HUES6 (cell line): ENCODE measurements around the gene FZD2.
"Not testable (repeated sequence)": the region's sequence is repeated elsewhere in the genome, so short reads cannot be mapped to it uniquely, and the experiment has no call there.

ENCODE experiments used
- H3K27ac ChIP-seq: 2 replicates; pipeline ENCODE4 v1.7.0; 2013; ENCODE audit warnings: low read depth, mild to moderate bottlenecking, low read length, inconsistent platforms
- H3K27me3 ChIP-seq: 2 replicates; pipeline ENCODE4 v1.6.1; 2013; ENCODE audit warnings: low read length; ENCODE audit not compliant: control insufficient read depth, insufficient read depth
- H3K36me3 ChIP-seq: 2 replicates; pipeline ENCODE4 v1.6.1; 2013; ENCODE audit warnings: low read length; ENCODE audit not compliant: control insufficient read depth, insufficient read depth
- H3K4me1 ChIP-seq: 2 replicates; pipeline ENCODE4 v1.6.1; 2013; ENCODE audit warnings: low read length; ENCODE audit not compliant: control insufficient read depth, insufficient read depth
- H3K4me3 ChIP-seq: 2 replicates; pipeline ENCODE4 v1.5.1; 2013; ENCODE audit warnings: low read depth, low read length
- H3K9ac ChIP-seq: one replicate; pipeline ENCODE4 v1.6.1; 2013; ENCODE audit warnings: mild to moderate bottlenecking, low read length
- H3K9me3 ChIP-seq: 2 replicates; pipeline ENCODE4 v1.6.1; 2013; ENCODE audit warnings: low read depth, low read length; ENCODE audit not compliant: control insufficient read depth, insufficient read depth

FZD2 gene

GRCh38 chr17:44587339-44587738, 30.1 kb downstream of the FZD2 start:
- Histone ChIP-seq H3K27me3 (no peaks in the 10 kb centered on the region), H3K4me1 (peaks cover 7% of the 10 kb centered on the region; the same call in 1 of the 2 replicates), H3K9ac (no peak overlapping the region), H3K27ac (no peak overlapping the region; the same call in 1 of the 2 replicates), H3K36me3 (no peaks in the 10 kb centered on the region), H3K4me3 (no peak overlapping the region), H3K9me3 (no peaks in the 10 kb centered on the region)

GRCh38 chr17:44589316-44590071, 32.2 kb downstream of the FZD2 start:
- no peaks in the 10 kb centered on the region for H3K9me3 ChIP-seq
- no peaks in the 10 kb centered on the region for H3K27me3 ChIP-seq
- no peak overlapping the region for H3K9ac ChIP-seq
- H3K4me3 ChIP-seq: no peak overlapping the region
- H3K27ac ChIP-seq: no peak overlapping the region
- no peaks in the 10 kb centered on the region for H3K36me3 ChIP-seq
- H3K4me1 ChIP-seq: peaks cover 7% of the 10 kb centered on the region; the same call in 1 of the 2 replicates

GRCh38 chr17:44590072-44590462, 32.8 kb downstream of the FZD2 start:
- H3K36me3 ChIP-seq, H3K27ac ChIP-seq, H3K9me3 ChIP-seq, H3K9ac ChIP-seq, H3K4me1 ChIP-seq, H3K27me3 ChIP-seq, H3K4me3 ChIP-seq: not testable (repeated sequence)

- H3K9ac ChIP-seq, H3K4me3 ChIP-seq, H3K4me1 ChIP-seq, H3K27ac ChIP-seq, H3K9me3 ChIP-seq, H3K27me3 ChIP-seq, H3K36me3 ChIP-seq: not testable (repeated sequence)
These were observed 33.5 kb downstream of the FZD2 start for GRCh38 chr17:44590762-44591161.

- Histone ChIP-seq H3K36me3 (no peaks in the 10 kb centered on the region), H3K4me3 (no peak overlapping the region), H3K27ac (no peak overlapping the region), H3K4me1 (peaks cover 3% of the 10 kb centered on the region; the same call in 1 of the 2 replicates), H3K27me3 (no peaks in the 10 kb centered on the region), H3K9ac (no peak overlapping the region), H3K9me3 (no peaks in the 10 kb centered on the region)
These were observed 33.9 kb downstream of the FZD2 start for GRCh38 chr17:44591206-44591605.

- no peaks in the 10 kb centered on the region for H3K36me3 ChIP-seq
- no peak overlapping the region for H3K4me3 ChIP-seq
- no peaks in the 10 kb centered on the region for H3K4me1 ChIP-seq
- no peak overlapping the region for H3K27ac ChIP-seq
- no peak overlapping the region for H3K9ac ChIP-seq
- no peaks in the 10 kb centered on the region for H3K9me3 ChIP-seq
- H3K27me3 ChIP-seq: no peaks in the 10 kb centered on the region
These were observed 35.9 kb downstream of the FZD2 start for GRCh38 chr17:44593156-44593555.

GRCh38 chr17:44595216-44595775, 38.0 kb downstream of the FZD2 start:
- H3K4me3 ChIP-seq: no peak overlapping the region
- H3K27ac ChIP-seq: no peak overlapping the region
- H3K36me3 ChIP-seq: no peaks in the 10 kb centered on the region
- H3K27me3 ChIP-seq: no peaks in the 10 kb centered on the region
- H3K9me3 ChIP-seq: no peaks in the 10 kb centered on the region
- H3K4me1 ChIP-seq: peaks cover 19% of the 10 kb centered on the region
- no peak overlapping the region for H3K9ac ChIP-seq

GRCh38 chr17:44598329-44598728, 41.0 kb downstream of the FZD2 start:
- no peak overlapping the region for H3K9ac ChIP-seq
- H3K27ac ChIP-seq: no peak overlapping the region
- peaks cover 21% of the 10 kb centered on the region for H3K4me1 ChIP-seq
- H3K4me3 ChIP-seq: no peak overlapping the region
- H3K36me3 ChIP-seq: no peaks in the 10 kb centered on the region
- no peaks in the 10 kb centered on the region for H3K9me3 ChIP-seq
- H3K27me3 ChIP-seq: no peaks in the 10 kb centered on the region

GRCh38 chr17:44598932-44599297, 41.6 kb downstream of the FZD2 start:
- H3K36me3 ChIP-seq: no peaks in the 10 kb centered on the region
- no peaks in the 10 kb centered on the region for H3K9me3 ChIP-seq
- no peaks in the 10 kb centered on the region for H3K27me3 ChIP-seq
- peaks cover 21% of the 10 kb centered on the region for H3K4me1 ChIP-seq
- H3K9ac ChIP-seq: no peak overlapping the region
- no peak overlapping the region for H3K27ac ChIP-seq
- H3K4me3 ChIP-seq: no peak overlapping the region

GRCh38 chr17:44599298-44600175, 42.3 kb downstream of the FZD2 start:
- no peaks in the 10 kb centered on the region for H3K27me3 ChIP-seq
- H3K27ac ChIP-seq: no peak overlapping the region
- H3K4me1 ChIP-seq: peaks cover 24% of the 10 kb centered on the region
- H3K36me3 ChIP-seq: no peaks in the 10 kb centered on the region
- no peaks in the 10 kb centered on the region for H3K9me3 ChIP-seq
- H3K9ac ChIP-seq: no peak overlapping the region
- H3K4me3 ChIP-seq: no peak overlapping the region

GRCh38 chr17:44601539-44601938, 44.3 kb downstream of the FZD2 start:
- Histone ChIP-seq H3K4me1 (peaks cover 24% of the 10 kb centered on the region), H3K9ac (no peak overlapping the region), H3K36me3 (no peaks in the 10 kb centered on the region), H3K4me3 (no peak overlapping the region), H3K27me3 (no peaks in the 10 kb centered on the region), H3K9me3 (no peaks in the 10 kb centered on the region), H3K27ac (no peak overlapping the region)
